Subcutaneous abdominal adipose tissue (tissue), 5 donors: ENCODE results near the gene DYSF.

Experiments
- H3K27ac ChIP-seq: one replicate; pipeline ENCODE4 v1.7.0; 2013; ENCODE audit warnings: low read depth, mild to moderate bottlenecking, inconsistent platforms, low read length, moderate library complexity
- H3K27me3 ChIP-seq, 5 donors: one replicate each; pipeline ENCODE4 v1.7.0; 2013; ENCODE audit warnings: low read length in 5 of 5, inconsistent platforms in 1 of 5; ENCODE audit not compliant: control insufficient read depth in 5 of 5, insufficient read depth in 4 of 5
- H3K36me3 ChIP-seq, 5 donors: one replicate each; pipeline ENCODE4 v1.7.0; 2013; ENCODE audit warnings: low read length in 5 of 5; ENCODE audit not compliant: control insufficient read depth in 5 of 5, insufficient read depth in 5 of 5
- H3K4me1 ChIP-seq, 5 donors: one replicate each; pipeline ENCODE4 v1.7.0; 2013; ENCODE audit warnings: low read length in 5 of 5, mild to moderate bottlenecking in 3 of 5, moderate library complexity in 1 of 5; ENCODE audit not compliant: control insufficient read depth in 5 of 5, insufficient read depth in 5 of 5
- H3K4me3 ChIP-seq, 5 donors: one replicate each; pipeline ENCODE4 v1.7.0; 2013; ENCODE audit warnings: low read length in 5 of 5, low read depth in 1 of 5
- H3K9ac ChIP-seq, 5 donors: one replicate each; pipeline ENCODE4 v1.7.0; 2013; ENCODE audit warnings: low read length in 5 of 5, mild to moderate bottlenecking in 4 of 5, moderate library complexity in 3 of 5
- H3K9me3 ChIP-seq, 5 donors: one replicate each; pipeline ENCODE4 v1.7.0; 2013; ENCODE audit warnings: low read length in 5 of 5; ENCODE audit not compliant: control insufficient read depth in 5 of 5
- donor health status: healthy.
- donor health status: healthy.
- donor health status: healthy.
- donor health status: healthy.
- donor health status: healthy.

The DYSF gene

GRCh38 chr2:71517851-71518250 lies 64.5 kb downstream of the DYSF start:
- H3K4me1 ChIP-seq: peaks cover 0 to 5% (median 0%) of the 10 kb centered on the region in 5 donors
- H3K9ac ChIP-seq: no peak overlapping the region
- H3K27ac ChIP-seq: no peak overlapping the region
- peaks cover 0 to 4% (median 0%) of the 10 kb centered on the region in 5 donors for H3K27me3 ChIP-seq
- peaks cover 0 to 33% (median 18%) of the 10 kb centered on the region in 5 donors for H3K36me3 ChIP-seq
- no peaks in the 10 kb centered on the region for H3K9me3 ChIP-seq
- H3K4me3 ChIP-seq: no peak overlapping the region

- H3K4me3 ChIP-seq: no peak overlapping the region
- no peaks in the 10 kb centered on the region for H3K9me3 ChIP-seq
- H3K36me3 ChIP-seq: peaks cover 0 to 41% (median 20%) of the 10 kb centered on the region in 5 donors
- H3K4me1 ChIP-seq: no peaks in the 10 kb centered on the region
- H3K27me3 ChIP-seq: no peaks in the 10 kb centered on the region
- no peak overlapping the region for H3K9ac ChIP-seq
- H3K27ac ChIP-seq: no peak overlapping the region
These were observed 68.1 kb downstream of the DYSF start for GRCh38 chr2:71521436-71521950.

GRCh38 chr2:71524476-71524875 lies 71.1 kb downstream of the DYSF start:
- Histone ChIP-seq H3K4me1 (no peaks in the 10 kb centered on the region), H3K36me3 (peaks cover 0 to 50% (median 21%) of the 10 kb centered on the region in 5 donors), H3K9me3 (no peaks in the 10 kb centered on the region), H3K9ac (no peak overlapping the region), H3K4me3 (no peak overlapping the region), H3K27ac (no peak overlapping the region), H3K27me3 (no peaks in the 10 kb centered on the region)

- no peak overlapping the region for H3K9ac ChIP-seq
- H3K27me3 ChIP-seq: peaks cover 0 to 2% (median 0%) of the 10 kb centered on the region in 5 donors
- no peaks in the 10 kb centered on the region for H3K4me1 ChIP-seq
- H3K4me3 ChIP-seq: no peak overlapping the region
- H3K36me3 ChIP-seq: peaks cover 0 to 46% (median 21%) of the 10 kb centered on the region in 5 donors
- no peaks in the 10 kb centered on the region for H3K9me3 ChIP-seq
- no peak overlapping the region for H3K27ac ChIP-seq
These were observed 72.8 kb downstream of the DYSF start for GRCh38 chr2:71526141-71526540.

GRCh38 chr2:71526975-71527374 lies 73.6 kb downstream of the DYSF start:
- H3K9me3 ChIP-seq: no peaks in the 10 kb centered on the region
- H3K4me3 ChIP-seq: no peak overlapping the region
- H3K9ac ChIP-seq: no peak overlapping the region
- H3K27me3 ChIP-seq: peaks cover 0 to 2% (median 0%) of the 10 kb centered on the region in 5 donors
- no peak overlapping the region for H3K27ac ChIP-seq
- H3K4me1 ChIP-seq: no peaks in the 10 kb centered on the region
- H3K36me3 ChIP-seq: peaks cover 0 to 45% (median 21%) of the 10 kb centered on the region in 5 donors

- Histone ChIP-seq H3K9ac (no peak overlapping the region), H3K27me3 (peaks cover 0 to 2% (median 0%) of the 10 kb centered on the region in 5 donors), H3K36me3 (peaks cover 0 to 42% (median 18%) of the 10 kb centered on the region in 5 donors), H3K4me3 (no peak overlapping the region), H3K27ac (no peak overlapping the region), H3K4me1 (no peaks in the 10 kb centered on the region), H3K9me3 (no peaks in the 10 kb centered on the region)
These were observed 74.8 kb downstream of the DYSF start for GRCh38 chr2:71528131-71528591.

- Histone ChIP-seq H3K36me3 (peaks cover 0 to 44% (median 18%) of the 10 kb centered on the region in 5 donors), H3K4me3 (no peak overlapping the region)
These were observed 75.4 kb downstream of the DYSF start for GRCh38 chr2:71528749-71529148.

GRCh38 chr2:71530211-71530610 lies 76.8 kb downstream of the DYSF start:
- peaks cover 0 to 2% (median 0%) of the 10 kb centered on the region in 5 donors for H3K27me3 ChIP-seq
- no peak overlapping the region for H3K9ac ChIP-seq
- no peak overlapping the region for H3K4me3 ChIP-seq
- H3K9me3 ChIP-seq: no peaks in the 10 kb centered on the region
- peaks cover 0 to 36% (median 17%) of the 10 kb centered on the region in 5 donors for H3K36me3 ChIP-seq
- no peaks in the 10 kb centered on the region for H3K4me1 ChIP-seq
- H3K27ac ChIP-seq: no peak overlapping the region

More at GRCh38 chr2:71528749-71529148, 75.4 kb downstream of the DYSF start:
- Histone ChIP-seq H3K27ac (no peak overlapping the region), H3K27me3 (peaks cover 0 to 2% (median 0%) of the 10 kb centered on the region in 5 donors), H3K9ac (no peak overlapping the region), H3K4me1 (no peaks in the 10 kb centered on the region), H3K9me3 (no peaks in the 10 kb centered on the region)

GRCh38 chr2:71530641-71531332 lies 77.4 kb downstream of the DYSF start:
- H3K36me3 ChIP-seq: peaks cover 0 to 38% (median 18%) of the 10 kb centered on the region in 5 donors
- H3K27me3 ChIP-seq: peaks cover 0 to 2% (median 0%) of the 10 kb centered on the region in 5 donors
- no peaks in the 10 kb centered on the region for H3K4me1 ChIP-seq
- H3K9ac ChIP-seq: no peak overlapping the region
- no peak overlapping the region for H3K27ac ChIP-seq
- no peaks in the 10 kb centered on the region for H3K9me3 ChIP-seq
- H3K4me3 ChIP-seq: no peak overlapping the region

GRCh38 chr2:71531522-71532047 lies 78.2 kb downstream of the DYSF start:
- no peak overlapping the region for H3K9ac ChIP-seq
- no peaks in the 10 kb centered on the region for H3K9me3 ChIP-seq
- H3K27ac ChIP-seq: no peak overlapping the region
- H3K4me1 ChIP-seq: no peaks in the 10 kb centered on the region
- H3K4me3 ChIP-seq: no peak overlapping the region
- peaks cover 0 to 37% (median 20%) of the 10 kb centered on the region in 5 donors for H3K36me3 ChIP-seq
- peaks cover 0 to 2% (median 0%) of the 10 kb centered on the region in 5 donors for H3K27me3 ChIP-seq
